Naive thymus-derived CD4-positive, alpha-beta T cell (primary cell): ENCODE measurements around the gene PTPN7. TPM values are rescaled to one million over a fixed set of nuclear protein-coding genes. Genes with fewer than 3 reads are reported as not detected.

Source experiments
- ATAC-seq: fragments of 150-1000 bp; cut with Tn5 transposase; 2 replicates; pipeline ENCODE4 v1.10.0; 2021; ENCODE audit warnings: mild to moderate bottlenecking, moderate library complexity
- CTCF ChIA-PET: fragments of 350-600 bp; sonication (Branson Sonifier 250); formaldehyde crosslinking; loops from one replicate; lab custom pipeline; 2021; ENCODE audit warnings: antibody characterized with exemption; lab: Charles Lee
- POLR2A ChIA-PET: fragments of 350-600 bp; sonication (Branson Sonifier 250); formaldehyde crosslinking; loops from one replicate; lab custom pipeline; 2021; ENCODE audit warnings: antibody characterized with exemption, inconsistent platforms; lab: Charles Lee
- DNase-seq, 9 donors: peaks; one replicate each; pipeline versions ENCODE4 v3.0.0 to v3.0.0-alpha.2; 2020 to 2022; ENCODE audit warnings: mixed read lengths in 1 of 9
- H3K27ac ChIP-seq: one replicate; pipeline ENCODE4 v1.7.0; 2013; ENCODE audit warnings: mild to moderate bottlenecking, low read depth, low read length, moderate library complexity
- H3K27me3 ChIP-seq, 2 donors: one replicate each; pipeline ENCODE4 v1.7.0; 2013; ENCODE audit warnings: low read length in 2 of 2, mild to moderate bottlenecking in 2 of 2, moderate library complexity in 2 of 2; ENCODE audit not compliant: control insufficient read depth in 2 of 2, insufficient read depth in 2 of 2
- H3K36me3 ChIP-seq, 3 experiments: 1 replicate in 2 of 3; 2 replicates in 1 of 3; pipeline ENCODE4 v1.7.0; 2013; ENCODE audit warnings: low read length in 3 of 3, mild to moderate bottlenecking in 3 of 3, moderate library complexity in 1 of 3; ENCODE audit not compliant: insufficient read depth in 3 of 3, control insufficient read depth in 2 of 3
- H3K4me1 ChIP-seq, 2 donors: one replicate each; pipeline ENCODE4 v1.7.0; 2013; ENCODE audit warnings: low read length in 2 of 2, mild to moderate bottlenecking in 2 of 2, moderate library complexity in 1 of 2; ENCODE audit not compliant: control insufficient read depth in 2 of 2, insufficient read depth in 2 of 2
- H3K4me3 ChIP-seq: 2 replicates; pipeline ENCODE4 v1.7.0; 2013; ENCODE audit warnings: mild to moderate bottlenecking, low read length
- H3K9me3 ChIP-seq, 3 experiments: 1 replicate in 2 of 3; 2 replicates in 1 of 3; pipeline ENCODE4 v1.7.0; 2013; ENCODE audit warnings: low read length in 3 of 3; ENCODE audit not compliant: control insufficient read depth in 2 of 3
- H3K27ac Mint-ChIP-seq, 9 donors: one replicate each; pipeline ENCODE4 v1.8.0; 2020 to 2022; ENCODE audit warnings: mixed read lengths in 9 of 9, mild to moderate bottlenecking in 8 of 9, moderate library complexity in 5 of 9, inconsistent platforms in 2 of 9
- H3K27me3 Mint-ChIP-seq, 5 donors: one replicate each; pipeline ENCODE4 v1.8.0; 2021 to 2022; ENCODE audit warnings: mixed read lengths in 5 of 5, mild to moderate bottlenecking in 1 of 5
- H3K36me3 Mint-ChIP-seq, 5 donors: one replicate each; pipeline ENCODE4 v1.8.0; 2020 to 2022; ENCODE audit warnings: mixed read lengths in 5 of 5, mild to moderate bottlenecking in 3 of 5, inconsistent platforms in 1 of 5
- H3K4me1 Mint-ChIP-seq, 7 donors: one replicate each; pipeline ENCODE4 v1.8.0; 2020 to 2022; ENCODE audit warnings: mixed read lengths in 7 of 7, mild to moderate bottlenecking in 3 of 7, inconsistent platforms in 1 of 7
- H3K4me3 Mint-ChIP-seq, 10 donors: one replicate each; pipeline ENCODE4 v1.8.0; 2020 to 2022; ENCODE audit warnings: mild to moderate bottlenecking in 10 of 10, mixed read lengths in 10 of 10, moderate library complexity in 6 of 10, inconsistent platforms in 2 of 10
- H3K9me3 Mint-ChIP-seq, 11 donors: one replicate each; pipeline ENCODE4 v1.8.0; 2020 to 2022; ENCODE audit warnings: mixed read lengths in 11 of 11, mild to moderate bottlenecking in 4 of 11, inconsistent platforms in 1 of 11, moderate library complexity in 1 of 11
- intact Hi-C, 2 donors: fragments of 100-400 bp; cut with micrococcal nuclease; formaldehyde crosslinking; loops; one replicate each; pipeline ENCODE4 v1.15.1; 2023
- polyA plus RNA-seq, 2 donors: library from polyadenylated mRNA; unstranded; fragments of 300-500 nt; fragmentation: Illumina TruSeq; gene quantifications; one replicate each; pipeline ENCODE4 v1.2.3, GENCODE V29; 2021
- total RNA-seq, 6 experiments: library from RNA in 5 of 6; stranded (reverse) in 5 of 6; gene quantifications; 1 replicate in 5 of 6; 2 replicates in 1 of 6; pipeline ENCODE4 v1.2.3 and lab custom pipeline; 2021 to 2026

PTPN7 gene
- total and polyA plus RNA-seq, 7 experiments from 2014 or later: 40.4 to 258 (median 78.6) TPM

DNA sequence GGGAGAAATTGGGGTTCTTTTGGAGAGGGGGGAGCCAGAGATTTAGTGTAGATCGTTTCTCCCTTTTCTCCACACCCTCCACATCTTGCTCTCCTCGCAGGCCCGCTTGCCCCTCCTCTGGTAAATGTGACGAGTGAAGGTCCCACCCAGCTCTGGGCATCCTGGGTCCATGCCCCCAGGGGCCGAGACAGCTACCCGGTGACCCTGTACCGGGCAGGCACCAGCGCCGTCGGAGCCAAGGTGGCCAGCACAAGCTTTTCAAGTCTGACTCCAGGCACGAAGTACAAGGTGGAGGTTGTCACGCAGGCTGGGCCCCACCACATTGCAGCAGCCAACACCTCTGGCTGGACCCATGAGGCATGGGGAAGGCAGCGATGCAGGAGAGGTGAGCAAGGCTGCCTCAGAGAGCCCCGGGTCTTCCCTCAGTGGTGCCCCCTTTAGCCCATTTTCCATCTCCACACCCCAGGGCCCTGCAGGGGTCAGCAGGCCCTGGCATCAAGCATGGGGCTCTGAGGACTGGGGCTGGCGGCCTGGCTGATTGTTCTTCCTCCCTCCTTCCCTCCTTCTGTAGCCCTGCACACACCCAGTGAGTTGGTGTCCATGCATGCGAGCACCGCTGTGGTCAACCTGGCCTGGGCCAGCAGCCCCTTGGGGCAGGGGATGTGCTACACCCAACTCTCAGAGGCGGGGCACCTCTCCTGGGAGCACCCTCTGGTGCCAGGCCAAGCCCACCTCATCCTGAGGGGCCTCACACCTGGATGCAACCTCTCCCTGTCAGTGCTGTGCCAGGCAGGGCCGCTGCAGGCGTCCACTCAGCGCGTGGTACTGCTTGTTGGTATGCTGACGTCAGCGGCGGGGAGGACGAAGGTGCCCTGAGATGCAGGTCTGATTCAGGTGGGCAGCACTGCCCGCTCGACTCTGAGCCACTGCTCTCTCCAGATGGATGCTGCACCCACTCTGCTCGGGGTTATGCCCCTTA is 16.8 kb upstream of the PTPN7 start:
- H3K36me3 Mint-ChIP-seq: no peaks in the 10 kb centered on the region
- H3K9me3 Mint-ChIP-seq: no peaks in the 10 kb centered on the region
- H3K36me3 ChIP-seq: no peaks in the 10 kb centered on the region
- intact Hi-C loops: no loop called here
- H3K4me3 Mint-ChIP-seq: no peak overlapping the region
- H3K27ac Mint-ChIP-seq: no peak overlapping the region
- ChIA-PET POLR2A (no interaction called here), CTCF (no interaction called here)
- peaks cover 0 to 2% (median 0%) of the 10 kb centered on the region in 7 donors for H3K4me1 Mint-ChIP-seq
- H3K27me3 ChIP-seq: no peaks in the 10 kb centered on the region
- no peak overlapping the region for H3K4me3 ChIP-seq
- H3K27me3 Mint-ChIP-seq: peaks cover 0 to 3% (median 0%) of the 10 kb centered on the region in 5 donors
- no peak for DNase-seq
- H3K4me1 ChIP-seq: no peaks in the 10 kb centered on the region
- no peaks in the 10 kb centered on the region for H3K9me3 ChIP-seq
- ATAC-seq: no peak
- no peak overlapping the region for H3K27ac ChIP-seq

DNA sequence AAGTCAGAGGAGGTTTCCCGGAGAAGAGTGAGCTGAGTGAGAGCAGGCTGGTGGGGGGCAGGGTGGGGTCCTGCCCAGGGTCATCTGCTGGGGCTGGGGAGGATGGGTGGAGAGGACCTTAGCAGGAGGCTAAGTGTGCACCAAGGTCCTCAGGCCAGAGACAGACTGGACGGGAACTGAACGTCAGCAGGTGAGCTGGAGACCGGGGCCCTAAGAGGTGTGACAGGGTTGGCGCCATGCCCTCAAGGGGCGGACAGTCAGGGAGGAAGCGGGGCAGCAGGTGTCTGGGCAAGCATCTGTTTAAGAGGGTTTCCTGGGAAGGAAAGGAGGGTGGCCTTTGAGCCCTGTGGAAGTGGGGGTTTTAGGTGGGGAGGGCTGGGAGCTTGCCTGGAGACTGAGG is 13.6 kb upstream of the PTPN7 start:
- Mint-ChIP-seq H3K27ac (no peak overlapping the region), H3K27me3 (no peaks in the 10 kb centered on the region), H3K36me3 (no peaks in the 10 kb centered on the region), H3K4me1 (peaks cover 0 to 5% (median 0%) of the 10 kb centered on the region in 7 donors), H3K9me3 (no peaks in the 10 kb centered on the region), H3K4me3 (no peak overlapping the region)
- no peaks in the 10 kb centered on the region for H3K36me3 ChIP-seq
- DNase-seq (no peak), ATAC-seq (no peak)
- no peak overlapping the region for H3K4me3 ChIP-seq
- H3K9me3 ChIP-seq: no peaks in the 10 kb centered on the region
- no peak overlapping the region for H3K27ac ChIP-seq
- intact Hi-C loops: no loop called here
- ChIA-PET CTCF (no interaction called here), POLR2A (interaction anchor here (1.3 kb wide), 1 partner anchor 12 kb away, joined by 3 read pairs; no protein-coding TSS in a partner anchor)
- no peaks in the 10 kb centered on the region for H3K27me3 ChIP-seq
- no peaks in the 10 kb centered on the region for H3K4me1 ChIP-seq

DNA sequence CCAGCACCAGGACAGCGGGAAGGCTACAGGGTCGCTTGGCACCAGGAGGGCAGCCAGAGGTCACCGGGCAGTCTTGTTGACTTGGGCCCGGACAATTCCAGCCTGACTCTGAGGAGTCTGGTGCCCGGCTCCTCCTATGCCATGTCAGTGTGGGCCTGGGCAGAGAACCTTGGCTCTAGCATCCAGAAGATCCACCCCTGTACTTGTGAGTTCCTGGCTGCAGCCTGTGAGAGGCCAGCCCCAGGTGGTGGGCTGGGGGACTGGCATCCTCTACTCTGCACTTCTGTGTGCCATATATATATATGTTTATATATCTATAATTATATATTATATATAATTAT is 11.6 kb upstream of the PTPN7 start:
- no peaks in the 10 kb centered on the region for H3K36me3 ChIP-seq
- ATAC-seq (peak; percentile 36), DNase-seq (no peak)
- H3K4me3 ChIP-seq: no peak overlapping the region
- intact Hi-C loops: no loop called here
- no peak overlapping the region for H3K27ac Mint-ChIP-seq
- H3K4me3 Mint-ChIP-seq: no peak overlapping the region
- no peaks in the 10 kb centered on the region for H3K4me1 ChIP-seq
- no peaks in the 10 kb centered on the region for H3K27me3 Mint-ChIP-seq
- CTCF ChIA-PET: no interaction called here
- H3K36me3 Mint-ChIP-seq: no peaks in the 10 kb centered on the region
- H3K9me3 Mint-ChIP-seq: no peaks in the 10 kb centered on the region
- no peak overlapping the region for H3K27ac ChIP-seq
- no peaks in the 10 kb centered on the region for H3K27me3 ChIP-seq
- H3K4me1 Mint-ChIP-seq: peaks cover 0 to 9% (median 0%) of the 10 kb centered on the region in 7 donors
- POLR2A ChIA-PET: no interaction called here
- H3K9me3 ChIP-seq: no peaks in the 10 kb centered on the region

DNA sequence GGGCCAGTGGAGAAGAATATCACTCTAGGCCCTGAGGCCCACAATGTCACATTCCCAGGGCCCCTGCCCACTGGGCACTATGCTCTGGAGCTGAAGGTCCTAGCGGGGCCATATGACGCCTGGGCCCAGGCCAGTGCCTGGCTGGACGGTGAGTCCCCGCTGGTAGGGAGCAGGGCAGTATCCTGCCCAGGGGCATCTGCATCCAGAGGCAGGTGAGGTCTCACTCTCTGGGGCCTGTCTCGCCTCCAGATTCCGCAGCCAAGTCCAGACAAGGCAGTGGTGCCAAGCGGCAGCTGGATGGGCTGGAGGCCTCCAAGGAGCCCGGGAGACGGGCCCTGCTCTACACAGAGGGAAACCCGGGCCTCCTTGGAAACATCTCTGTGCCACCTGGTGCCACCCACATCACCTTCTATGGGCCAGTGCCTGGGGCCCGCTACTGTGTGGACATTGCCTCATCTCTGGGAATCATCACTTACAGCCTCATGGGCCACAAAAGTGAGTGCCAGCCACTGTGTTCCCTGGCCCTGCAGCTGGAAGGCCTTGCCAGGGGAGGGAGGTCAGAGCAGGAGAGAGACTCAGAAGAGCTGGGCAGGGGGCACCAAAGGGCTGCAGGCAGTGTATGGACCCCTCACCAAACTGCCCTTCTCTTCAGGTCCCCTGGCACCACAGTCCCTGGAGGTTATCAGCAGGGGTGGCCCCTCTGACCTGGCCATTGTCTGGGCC is 11.1 kb upstream of the PTPN7 start:
- H3K9me3 ChIP-seq: no peaks in the 10 kb centered on the region
- no peak for DNase-seq
- Mint-ChIP-seq H3K4me3 (no peak overlapping the region), H3K27ac (no peak overlapping the region), H3K9me3 (no peaks in the 10 kb centered on the region), H3K36me3 (no peaks in the 10 kb centered on the region), H3K27me3 (no peaks in the 10 kb centered on the region), H3K4me1 (peaks cover 0 to 14% (median 4%) of the 10 kb centered on the region in 7 donors)
- POLR2A ChIA-PET: no interaction called here
- CTCF ChIA-PET: interaction anchor here (1.9 kb wide), 1 partner anchor 17 kb away, joined by 5 read pairs; no protein-coding TSS in a partner anchor
- H3K36me3 ChIP-seq: no peaks in the 10 kb centered on the region
- H3K4me3 ChIP-seq: no peak overlapping the region
- H3K27ac ChIP-seq: no peak overlapping the region
- ATAC-seq: peak; percentile 19
- intact Hi-C loops: loop anchor here in 1 of 2 donors (2.0 kb wide), 1 partner anchor 17 kb away; no protein-coding TSS in a partner anchor
- H3K4me1 ChIP-seq: peaks cover 0 to under 1% of the 10 kb centered on the region in 2 donors
- H3K27me3 ChIP-seq: no peaks in the 10 kb centered on the region

GRCh38 chr1:202170726-202171125 is 10.3 kb upstream of the PTPN7 start:
- no peak overlapping the region for H3K4me3 ChIP-seq
- CTCF ChIA-PET: interaction anchor here (0.7 to 1.9 kb wide), 2 partner anchors 16 to 126 kb away, joined by 5 read pairs; no protein-coding TSS in a partner anchor
- Mint-ChIP-seq H3K9me3 (no peaks in the 10 kb centered on the region), H3K4me3 (no peak overlapping the region), H3K27ac (no peak overlapping the region), H3K27me3 (no peaks in the 10 kb centered on the region), H3K36me3 (no peaks in the 10 kb centered on the region), H3K4me1 (peaks cover 0 to 21% (median 11%) of the 10 kb centered on the region in 7 donors)
- H3K27ac ChIP-seq: no peak overlapping the region
- no peaks in the 10 kb centered on the region for H3K27me3 ChIP-seq
- peaks cover 4 to 8% of the 10 kb centered on the region in 2 donors for H3K4me1 ChIP-seq
- POLR2A ChIA-PET: no interaction called here
- ATAC-seq (peak; percentile 42), DNase-seq (no peak)
- H3K36me3 ChIP-seq: no peaks in the 10 kb centered on the region
- H3K9me3 ChIP-seq: no peaks in the 10 kb centered on the region
- intact Hi-C loops: loop anchor here in 1 of 2 donors (2.0 kb wide), 1 partner anchor 16 kb away; no protein-coding TSS in a partner anchor

DNA sequence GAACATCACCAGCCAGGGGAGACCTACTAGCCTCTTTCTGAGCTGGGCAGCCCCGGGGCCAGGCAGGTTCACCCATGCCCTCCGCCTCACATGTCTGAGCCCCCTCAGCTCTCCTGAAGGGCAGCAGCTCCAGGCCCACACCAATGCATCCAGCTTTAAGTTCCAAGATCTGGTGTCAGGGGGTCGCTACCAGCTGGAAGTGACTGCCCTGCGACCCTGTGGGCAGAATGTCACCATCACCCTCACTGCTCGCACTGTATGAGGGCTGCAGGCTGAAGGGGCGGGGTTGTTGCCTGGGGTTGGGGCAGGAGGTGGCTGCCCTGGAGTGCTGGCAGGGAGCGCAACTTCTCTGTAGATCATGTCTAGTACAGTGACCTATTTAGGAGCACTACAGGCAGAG is 8.5 kb upstream of the PTPN7 start:
- POLR2A ChIA-PET: no interaction called here
- H3K36me3 ChIP-seq: no peaks in the 10 kb centered on the region
- CTCF ChIA-PET: no interaction called here
- no peak overlapping the region for H3K4me3 Mint-ChIP-seq
- no peak for ATAC-seq
- H3K27ac ChIP-seq: no peak overlapping the region
- peaks cover 21 to 25% of the 10 kb centered on the region in 2 donors for H3K4me1 ChIP-seq
- no peak overlapping the region for H3K4me3 ChIP-seq
- H3K36me3 Mint-ChIP-seq: no peaks in the 10 kb centered on the region
- H3K27me3 Mint-ChIP-seq: no peaks in the 10 kb centered on the region
- no peak overlapping the region for H3K27ac Mint-ChIP-seq
- peaks cover 12 to 40% (median 30%) of the 10 kb centered on the region in 7 donors for H3K4me1 Mint-ChIP-seq
- intact Hi-C loops: loop anchor here (10.0 kb wide), 2 partner anchors 836 to 1156 kb away; partner anchors contain the start of gene TMEM183A (in 1 of the 2)
- H3K27me3 ChIP-seq: no peaks in the 10 kb centered on the region
- DNase-seq: no peak
- H3K9me3 ChIP-seq: no peaks in the 10 kb centered on the region
- H3K9me3 Mint-ChIP-seq: no peaks in the 10 kb centered on the region
